H1 (cell line): ENCODE measurements around the gene ADRM1. TPM values are rescaled to one million over a fixed set of nuclear protein-coding genes. Genes with fewer than 3 reads are reported as not detected.

Experiments
- ASH2L ChIP-seq: fragments of 200-600, 300-600 bp; sonication (generic); IDR thresholded peaks from one replicate; pipeline ENCODE4 v1.7.1; 2017; ENCODE audit warnings: low read length
- NANOG ChIP-seq: IDR thresholded peaks from 2 replicates; pipeline ENCODE4 v1.6.1; 2011; ENCODE audit warnings: low read length, low read depth, mild to moderate bottlenecking, inconsistent platforms; ENCODE audit not compliant: insufficient read depth, poor library complexity, severe bottlenecking
- POLR2A ChIP-seq, 2 experiments: IDR thresholded peaks; 1 replicate in 1 of 2; 2 replicates in 1 of 2; pipeline ENCODE4 v1.6.1; 2011; ENCODE audit warnings: low read depth in 2 of 2, low read length in 2 of 2, mild to moderate bottlenecking in 2 of 2; ENCODE audit errors: control extremely low read depth in 1 of 2
- SIN3A ChIP-seq, 2 experiments: IDR thresholded peaks in 1 of 2; conservative IDR thresholded peaks in 1 of 2; 2 replicates each; pipeline ENCODE4 v1.6.1; 2011 to 2012; ENCODE audit warnings: low read length in 2 of 2, improper control_type of control experiment in 1 of 2, low read depth in 1 of 2, mild to moderate bottlenecking in 1 of 2
- polyA plus RNA-seq, 7 experiments: library from polyadenylated mRNA; depleted of rRNA in 3 of 7; stranded (reverse) in 5 of 7; unstranded in 2 of 7; fragments of >200 nt in 5 of 7; fragments of 200-250 nt in 2 of 7; gene quantifications; 1 replicate in 5 of 7; 2 replicates in 1 of 7; 4 replicates in 1 of 7; pipeline versions ENCODE4 v1.2.1 to v1.2.3, GENCODE V29; 2011 to 2013; ENCODE audit warnings: missing spikeins in 2 of 7, mixed read lengths in 2 of 7
- total RNA-seq: library from RNA; stranded (reverse); fragmentation: NEBNext Ultra II Directional; extraction: Animal tissue kit (Norgen Biotek cat#: 25700); gene quantifications from 2 replicates; pipeline ENCODE4 v1.2.1, GENCODE V29; 2021

ADRM1 gene
- total and polyA plus RNA-seq, 2 of the 8 experiments (the other 6 are each of a cell fraction or from before 2014, with no cell fraction given): 126 to 214 TPM

DNA sequence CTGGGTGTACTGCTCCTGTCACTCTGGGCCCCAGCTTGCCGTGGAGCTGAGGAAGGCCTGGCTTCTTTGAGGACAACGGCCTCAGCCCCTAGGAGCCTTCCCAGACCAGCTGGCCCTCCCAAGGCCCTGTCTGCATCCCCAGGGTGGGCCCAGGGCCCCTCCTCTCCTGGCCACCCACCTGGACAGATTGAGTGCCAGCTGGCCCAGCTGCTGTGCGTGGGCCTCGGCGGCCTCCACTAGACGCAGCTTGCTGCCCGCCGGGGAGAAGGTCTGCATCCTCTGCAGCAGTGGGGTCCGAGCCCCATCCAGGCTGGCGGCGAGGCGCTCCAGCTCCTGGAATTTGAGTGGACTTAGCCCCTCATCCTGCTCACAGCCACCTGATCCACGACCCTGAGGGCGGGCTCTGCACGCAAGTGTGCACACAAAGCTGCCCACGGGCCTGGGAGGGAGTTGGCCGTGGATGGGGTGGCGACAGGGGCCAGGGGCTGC lies 14.4 kb downstream of the ADRM1 start (continued):
- TF ChIP-seq NANOG (no peak), POLR2A (IDR thresholded peaks at IDR 0.05; ENCODE audit: control extremely low read depth in 1 of 2, low read depth in 2 of 2, low read length in 2 of 2) (no peak), ASH2L (no peak), SIN3A (conservative IDR thresholded peaks at IDR 0.05 in 1 of 2, IDR thresholded peaks at IDR 0.05 in 1 of 2; ENCODE audit: low read depth in 1 of 2, low read length in 2 of 2) (no peak)
- TF ChIP-seq, all 59 proteins: peak for 0
